B cell (primary cell): ENCODE data around the gene TINAGL1. TPM values are rescaled to one million over a fixed set of nuclear protein-coding genes. Genes with fewer than 3 reads are reported as not detected.

Source experiments
- ATAC-seq: fragments of 200-7000 bp; cut with Tn5 transposase; one replicate; pipeline ENCODE4 v1.10.0; 2021; ENCODE audit warnings: low read depth, mild to moderate bottlenecking, moderate number of reproducible peaks, moderate library complexity
- CTCF ChIA-PET: fragments of 350-600 bp; sonication (Branson Sonifier 250); formaldehyde crosslinking; loops from one replicate; lab custom pipeline; 2021; ENCODE audit warnings: antibody characterized with exemption, inconsistent platforms; lab: Charles Lee
- POLR2A ChIA-PET: fragments of 350-600 bp; sonication (Branson Sonifier 250); formaldehyde crosslinking; loops from one replicate; lab custom pipeline; 2021; ENCODE audit warnings: antibody characterized with exemption; lab: Charles Lee
- DNase-seq: peaks from one replicate; pipeline ENCODE4 v3.0.0; 2013
- H2AFZ ChIP-seq: 2 replicates; pipeline ENCODE4 v1.6.1; 2012; ENCODE audit warnings: mild to moderate bottlenecking, low read depth, low read length; ENCODE audit not compliant: insufficient read depth, poor library complexity, severe bottlenecking
- H3K27ac ChIP-seq, 2 donors: 1 replicate in 1 of 2; 2 replicates in 1 of 2; pipeline ENCODE4 v1.5.1; 2012 to 2013; ENCODE audit warnings: low read length in 2 of 2, mild to moderate bottlenecking in 2 of 2, moderate library complexity in 1 of 2
- H3K27me3 ChIP-seq, 4 experiments: fragments of 200-600 bp in 1 of 4; sonication (generic) in 1 of 4; replicated peaks in 1 of 4; 1 replicate in 2 of 4; 2 replicates in 2 of 4; pipeline versions ENCODE4 v1.6.1 to v1.7.0; 2013 to 2016; ENCODE audit warnings: low read length in 3 of 4, mild to moderate bottlenecking in 2 of 4, mixed read lengths in 1 of 4, moderate library complexity in 1 of 4; ENCODE audit not compliant: insufficient read depth in 4 of 4, control insufficient read depth in 3 of 4; ENCODE audit errors: control extremely low read depth in 1 of 4
- H3K36me3 ChIP-seq, 2 experiments: replicated peaks in 1 of 2; 1 replicate in 1 of 2; 2 replicates in 1 of 2; pipeline versions ENCODE4 v1.6.1 to v1.7.1; 2013; ENCODE audit warnings: low read length in 1 of 2; ENCODE audit not compliant: insufficient read depth in 2 of 2, control insufficient read depth in 1 of 2; ENCODE audit errors: control extremely low read depth in 1 of 2, extremely low read depth in 1 of 2
- H3K4me1 ChIP-seq, 2 donors: fragments of 200-600 bp in 1 of 2; sonication (generic) in 1 of 2; 1 replicate in 1 of 2; 2 replicates in 1 of 2; pipeline versions ENCODE4 v1.5.1 to v1.6.1; 2013 to 2017; ENCODE audit warnings: low read length in 2 of 2; ENCODE audit not compliant: control insufficient read depth in 2 of 2, insufficient read depth in 2 of 2
- H3K4me2 ChIP-seq: replicated peaks from 2 replicates; pipeline ENCODE3; 2012; ENCODE audit warnings: mild to moderate bottlenecking, low read depth, low read length; ENCODE audit not compliant: poor library complexity, severe bottlenecking
- H3K4me3 ChIP-seq, 5 experiments: fragments of 200-600 bp in 1 of 5; sonication (generic) in 1 of 5; 1 replicate in 3 of 5; 2 replicates in 2 of 5; pipeline versions ENCODE4 v1.5.1 to v1.7.0; 2011 to 2016; ENCODE audit warnings: low read length in 4 of 5, mild to moderate bottlenecking in 4 of 5, low read depth in 2 of 5, control low read depth in 1 of 5, moderate library complexity in 1 of 5; ENCODE audit not compliant: insufficient read depth in 1 of 5; ENCODE audit errors: control extremely low read depth in 1 of 5, extremely low read depth in 1 of 5
- H3K79me2 ChIP-seq: fragments of 200-600 bp; sonication (generic); one replicate; pipeline ENCODE4 v1.6.0; 2016; ENCODE audit warnings: low read length; ENCODE audit not compliant: control insufficient read depth, insufficient read depth
- H3K9ac ChIP-seq: fragments of 200-600 bp; sonication (generic); 2 replicates; pipeline ENCODE4 v1.6.1; 2017; ENCODE audit warnings: mild to moderate bottlenecking, low read length, moderate library complexity
- H3K9me3 ChIP-seq, 3 donors: one replicate each; pipeline versions ENCODE4 v1.6.1 to v1.7.1; 2013; ENCODE audit warnings: low read length in 2 of 3; ENCODE audit not compliant: control insufficient read depth in 2 of 3, insufficient read depth in 1 of 3; ENCODE audit errors: control extremely low read depth in 1 of 3
- H4K20me1 ChIP-seq: 2 replicates; pipeline ENCODE4 v1.6.0; 2012; ENCODE audit warnings: mild to moderate bottlenecking, low read length; ENCODE audit not compliant: insufficient read depth, control insufficient read depth, poor library complexity, severe bottlenecking
- H3K27ac Mint-ChIP-seq: one replicate; pipeline ENCODE4 v1.8.0; 2021; ENCODE audit warnings: mixed read lengths
- H3K27me3 Mint-ChIP-seq: one replicate; pipeline ENCODE4 v1.8.0; 2021; ENCODE audit warnings: mixed read lengths
- H3K4me1 Mint-ChIP-seq: one replicate; pipeline ENCODE4 v1.8.0; 2021; ENCODE audit warnings: mixed read lengths
- H3K4me3 Mint-ChIP-seq: one replicate; pipeline ENCODE4 v1.8.0; 2021; ENCODE audit warnings: mixed read lengths
- H3K9me3 Mint-ChIP-seq: one replicate; pipeline ENCODE4 v1.8.0; 2022; ENCODE audit warnings: mixed read lengths; ENCODE audit not compliant: insufficient read depth
- CTCF ChIP-seq: fragments of 200-600 bp; IDR thresholded peaks from one replicate; pipeline ENCODE4 v1.8.0; 2022; ENCODE audit warnings: antibody characterized with exemption, mild to moderate bottlenecking
- EZH2 ChIP-seq: IDR thresholded peaks from 2 replicates; pipeline ENCODE4 v1.6.1; 2012; ENCODE audit warnings: borderline replicate concordance, low read depth, mild to moderate bottlenecking, moderate library complexity, low read length; ENCODE audit not compliant: insufficient read depth, poor library complexity, severe bottlenecking
- WGBS: methylation state at CpG from one replicate; pipeline ENCODE4 v1.1.5; 2013; ENCODE audit warnings: missing lambda C conversion rate; ENCODE audit not compliant: insufficient coverage; 5-methylcytosine and 5-hydroxymethylcytosine counted together
- intact Hi-C: fragments of 100-400 bp; cut with micrococcal nuclease; formaldehyde crosslinking; loops from one replicate; pipeline ENCODE4 v1.10.0; 2022
- polyA plus RNA-seq: library from polyadenylated mRNA; depleted of rRNA; stranded (reverse); fragments of >200 nt; gene quantifications from 2 replicates; pipeline ENCODE4 v1.2.3, GENCODE V29; 2012
- total RNA-seq, 2 donors: library from RNA; stranded (reverse); fragments of 120-200 nt in 1 of 2; gene quantifications; 1 replicate in 1 of 2; 2 replicates in 1 of 2; pipeline versions ENCODE4 v1.2.3 to v1.2.4, GENCODE V29; 2013 to 2022

TINAGL1 gene
- total and polyA plus RNA-seq, 2 donors (not counting 1 experiment from before 2014, with no cell fraction given) = not detected

DNA sequence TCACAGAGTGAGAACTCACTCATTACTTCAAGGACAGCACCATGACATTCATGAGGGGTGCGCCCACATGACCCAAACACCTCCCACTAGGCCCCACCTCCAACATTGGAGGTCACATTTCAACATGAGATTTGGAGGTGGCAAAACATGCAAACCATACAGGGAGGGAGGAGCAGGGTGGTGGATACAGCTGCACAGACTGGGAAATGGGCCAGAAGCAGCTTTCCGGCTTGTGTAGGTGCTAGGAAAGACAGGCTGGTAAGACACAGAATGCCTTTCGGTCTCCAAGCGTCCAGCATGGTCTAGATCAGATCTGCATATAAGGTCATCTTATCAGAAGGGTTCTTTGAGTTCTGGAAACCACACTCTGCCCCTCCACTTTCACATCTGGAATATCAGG is 35.1 kb upstream of the TINAGL1 start:
- Mint-ChIP-seq H3K27me3 (peaks cover 3% of the 10 kb centered on the region), H3K27ac (no peak overlapping the region), H3K4me3 (no peak overlapping the region), H3K4me1 (no peaks in the 10 kb centered on the region), H3K9me3 (peaks cover 4% of the 10 kb centered on the region)
- H3K9ac ChIP-seq = no peak overlapping the region
- no peak overlapping the region for H3K4me2 ChIP-seq
- H3K4me1 ChIP-seq = peaks cover 0 to 1% of the 10 kb centered on the region in 2 donors
- H3K27me3 ChIP-seq = peaks cover 0 to 5% (median 1%) of the 10 kb centered on the region in 4 experiments
- H3K4me3 ChIP-seq = no peak overlapping the region
- 82% methylated on average over 3 of the region's 4 CpGs for WGBS
- no peak overlapping the region for H2AFZ ChIP-seq
- H3K27ac ChIP-seq = no peak overlapping the region
- no peaks in the 10 kb centered on the region for H4K20me1 ChIP-seq
- ChIA-PET POLR2A (no interaction called here), CTCF (interaction anchor here (1.1 kb wide), 1 partner anchor 8 kb away, joined by 4 read pairs; no protein-coding TSS in a partner anchor)
- H3K9me3 ChIP-seq = peaks cover 0 to 5% (median 1%) of the 10 kb centered on the region in 3 donors
- ATAC-seq = no peak
- H3K79me2 ChIP-seq = no peaks in the 10 kb centered on the region
- DNase-seq = no peak
- H3K36me3 ChIP-seq = no peaks in the 10 kb centered on the region
- TF ChIP-seq EZH2 (no peak), CTCF (no peak)
- intact Hi-C loops = no loop called here

DNA sequence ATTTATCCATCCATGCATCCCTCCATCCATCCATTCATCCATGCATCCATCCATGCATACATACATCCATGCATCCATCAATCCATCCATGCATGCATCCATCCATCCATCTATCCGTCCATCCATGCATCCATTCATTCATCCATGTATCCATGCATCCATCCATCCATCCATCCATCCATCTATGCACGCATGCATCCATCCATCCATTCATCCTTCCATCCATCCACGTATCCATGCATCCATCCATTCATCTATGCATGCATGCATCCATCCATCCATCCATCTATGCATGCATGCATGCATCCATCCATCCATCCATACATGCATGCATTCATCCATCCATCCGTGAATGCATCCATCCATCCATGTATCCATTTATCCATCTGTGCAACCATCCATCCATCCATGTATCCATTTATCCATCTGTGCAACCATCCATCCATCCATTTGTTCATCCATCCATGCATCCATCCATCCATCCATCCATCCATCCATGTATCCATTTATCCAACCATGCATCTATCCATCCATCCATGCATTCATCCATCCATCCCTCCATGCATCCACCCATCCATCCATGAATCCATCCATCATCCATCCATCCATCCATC is 30.3 kb upstream of the TINAGL1 start:
- no peak overlapping the region for H3K4me3 Mint-ChIP-seq
- no peak for ATAC-seq
- CTCF ChIA-PET = interaction anchor here (4.6 kb wide), 1 partner anchor 151 kb away, joined by 57 read pairs; no protein-coding TSS in a partner anchor
- H4K20me1 ChIP-seq = no peaks in the 10 kb centered on the region
- no peak overlapping the region for H3K9ac ChIP-seq
- peaks cover 0 to 6% (median 2%) of the 10 kb centered on the region in 4 experiments for H3K27me3 ChIP-seq
- H3K9me3 ChIP-seq = peaks cover 0 to 5% (median 1%) of the 10 kb centered on the region in 3 donors
- TF ChIP-seq CTCF = no peak
- TF ChIP-seq EZH2 = no peak
- peaks cover 10% of the 10 kb centered on the region for H3K4me1 Mint-ChIP-seq
- no peaks in the 10 kb centered on the region for H3K36me3 ChIP-seq
- intact Hi-C loops = no loop called here
- H3K27me3 Mint-ChIP-seq = peaks cover 8% of the 10 kb centered on the region
- no peaks in the 10 kb centered on the region for H3K79me2 ChIP-seq
- 89% methylated on average over 4 of the region's 4 CpGs for WGBS
- POLR2A ChIA-PET = no interaction called here
- H3K27ac ChIP-seq = no peak overlapping the region
- peaks cover 6 to 11% of the 10 kb centered on the region in 2 donors for H3K4me1 ChIP-seq
- DNase-seq = no peak
- no peak overlapping the region for H2AFZ ChIP-seq
- H3K27ac Mint-ChIP-seq = no peak overlapping the region
- no peak overlapping the region for H3K4me2 ChIP-seq
- H3K4me3 ChIP-seq = no peak overlapping the region
- peaks cover 4% of the 10 kb centered on the region for H3K9me3 Mint-ChIP-seq
